ENCODE results near the gene CPT1A.

Gene CPT1A

DNA sequence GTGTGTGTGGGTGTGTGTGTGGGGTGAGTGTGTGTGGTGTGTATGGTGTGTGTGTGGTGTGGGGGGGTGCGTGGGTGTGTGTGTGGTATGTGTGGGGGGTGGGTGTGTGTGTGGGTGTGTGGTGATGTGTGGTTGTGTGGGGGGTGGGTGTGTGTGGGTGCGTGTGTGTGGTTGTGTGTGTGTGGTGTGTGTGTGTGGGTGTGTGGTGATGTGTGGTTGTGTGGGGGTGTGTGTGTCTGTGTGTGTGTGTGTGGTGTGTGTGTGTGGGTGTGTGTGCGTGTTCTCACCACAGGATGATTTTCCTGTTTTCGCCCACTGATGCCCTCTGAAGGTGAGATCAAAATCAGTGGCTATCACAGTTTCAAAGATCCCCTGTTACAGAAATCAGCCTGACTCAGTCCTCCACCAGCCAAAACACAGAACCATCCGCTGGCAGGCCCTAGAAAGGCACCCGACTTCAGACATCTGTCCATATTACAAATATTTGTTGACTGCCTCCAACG lies 24.7 kb downstream of the CPT1A start:
- H3K27ac ChIP-seq, result no peak overlapping the region; the same call in 1 of the 2 replicates

DNA sequence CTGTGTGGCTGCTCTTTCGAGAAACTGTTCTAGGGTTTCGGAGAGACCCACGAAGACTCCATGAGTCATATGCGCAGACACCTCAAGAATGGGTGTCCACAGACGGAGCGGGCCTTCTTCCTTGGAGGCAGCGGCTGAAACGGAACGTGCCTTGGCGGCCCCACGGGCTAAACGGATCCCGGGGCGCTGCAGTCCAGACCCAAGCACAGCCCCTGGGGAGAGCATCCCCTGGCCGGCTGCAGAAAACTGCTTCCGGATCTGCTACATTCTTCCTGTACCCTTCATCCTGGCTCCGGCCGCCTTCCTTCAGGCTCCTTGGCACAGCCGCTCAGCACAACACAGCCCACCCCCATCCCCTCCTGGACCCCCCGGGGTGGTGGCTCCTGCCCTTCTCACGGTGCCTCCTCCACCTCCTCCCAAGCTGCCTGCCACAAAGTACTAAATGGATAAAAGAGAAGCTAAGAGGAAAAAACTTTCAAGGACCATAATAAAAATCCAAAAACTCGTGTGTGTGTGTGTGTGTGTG lies 25.4 kb downstream of the CPT1A start:
- no peak overlapping the region; the same call in 1 of the 2 replicates for H3K27ac ChIP-seq
- TF ChIP-seq, protein P1, sequence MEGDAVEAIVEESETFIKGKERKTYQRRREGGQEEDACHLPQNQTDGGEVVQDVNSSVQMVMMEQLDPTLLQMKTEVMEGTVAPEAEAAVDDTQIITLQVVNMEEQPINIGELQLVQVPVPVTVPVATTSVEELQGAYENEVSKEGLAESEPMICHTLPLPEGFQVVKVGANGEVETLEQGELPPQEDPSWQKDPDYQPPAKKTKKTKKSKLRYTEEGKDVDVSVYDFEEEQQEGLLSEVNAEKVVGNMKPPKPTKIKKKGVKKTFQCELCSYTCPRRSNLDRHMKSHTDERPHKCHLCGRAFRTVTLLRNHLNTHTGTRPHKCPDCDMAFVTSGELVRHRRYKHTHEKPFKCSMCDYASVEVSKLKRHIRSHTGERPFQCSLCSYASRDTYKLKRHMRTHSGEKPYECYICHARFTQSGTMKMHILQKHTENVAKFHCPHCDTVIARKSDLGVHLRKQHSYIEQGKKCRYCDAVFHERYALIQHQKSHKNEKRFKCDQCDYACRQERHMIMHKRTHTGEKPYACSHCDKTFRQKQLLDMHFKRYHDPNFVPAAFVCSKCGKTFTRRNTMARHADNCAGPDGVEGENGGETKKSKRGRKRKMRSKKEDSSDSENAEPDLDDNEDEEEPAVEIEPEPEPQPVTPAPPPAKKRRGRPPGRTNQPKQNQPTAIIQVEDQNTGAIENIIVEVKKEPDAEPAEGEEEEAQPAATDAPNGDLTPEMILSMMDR (conservative IDR thresholded peaks at IDR 0.05), result no peak

More for the DNA sequence above, 24.7 kb downstream of the CPT1A start:
- TF ChIP-seq, protein P1 (conservative IDR thresholded peaks at IDR 0.05), result no peak

DNA sequence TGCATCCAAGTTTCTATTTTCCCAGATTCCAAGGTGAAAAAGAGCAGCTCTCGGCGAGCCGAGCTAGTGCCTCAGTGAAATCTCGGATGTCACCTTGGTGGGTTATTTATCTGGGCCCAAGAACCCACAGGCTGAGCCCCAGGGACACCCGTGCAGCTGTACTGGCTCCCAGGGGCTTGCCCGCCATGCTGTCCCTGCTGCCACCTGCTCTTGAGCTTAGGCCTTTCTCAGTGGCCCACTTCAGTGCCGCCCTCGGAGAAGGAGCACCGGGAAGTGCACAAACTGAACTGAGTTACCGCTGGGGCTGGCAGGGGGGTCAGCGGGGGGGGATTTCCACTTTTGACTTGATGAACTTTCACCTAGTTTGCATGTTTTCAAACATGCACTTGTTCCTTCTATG lies 27.9 kb downstream of the CPT1A start:
- TF ChIP-seq, protein P1 (conservative IDR thresholded peaks at IDR 0.05), result no peak
- H3K27ac ChIP-seq, result no peak overlapping the region

DNA sequence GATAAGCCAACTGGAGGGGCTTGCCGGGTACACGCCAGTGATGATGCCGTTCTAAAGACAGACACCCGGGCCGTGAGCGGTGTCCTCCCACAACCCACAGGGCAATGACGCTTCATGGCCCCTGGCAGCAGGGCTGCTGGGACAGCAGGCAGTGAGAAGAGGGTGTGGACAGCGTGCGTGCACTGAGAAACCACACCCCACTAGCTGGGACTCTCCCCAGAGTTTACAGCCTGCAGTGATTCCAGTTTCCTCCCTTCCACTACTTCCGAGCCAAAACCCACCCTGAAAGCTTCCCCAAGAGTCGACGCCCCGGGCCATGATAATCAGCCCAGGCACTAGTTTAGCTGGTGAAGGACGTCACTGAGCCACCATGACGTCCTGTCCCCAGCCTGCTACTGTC lies 29.2 kb downstream of the CPT1A start:
- TF ChIP-seq, protein P1 (conservative IDR thresholded peaks at IDR 0.05), result no peak
- no peak overlapping the region for H3K27ac ChIP-seq

DNA sequence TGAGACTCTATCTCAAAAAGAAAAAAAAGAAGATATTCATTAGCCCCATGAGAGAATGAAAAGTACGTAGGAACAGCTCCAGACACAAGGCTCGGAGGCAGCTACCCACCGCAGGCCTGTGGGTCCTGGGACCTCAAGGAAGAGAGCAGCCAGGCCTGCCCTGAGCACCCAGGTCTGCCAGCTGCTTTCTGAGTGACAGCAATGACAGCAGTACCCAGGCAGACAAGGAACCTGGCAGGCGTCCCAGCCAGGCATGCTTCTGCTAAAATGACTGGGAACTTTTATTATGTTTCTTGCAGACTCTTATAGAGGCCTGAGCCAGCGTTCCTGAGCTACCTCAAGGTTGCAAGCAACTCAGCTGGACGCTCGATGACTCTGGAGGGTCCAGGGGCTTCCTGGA lies 31.6 kb downstream of the CPT1A start:
- peak overlapping the region; percentile 59 for H3K27ac ChIP-seq
- TF ChIP-seq, protein P1 (conservative IDR thresholded peaks at IDR 0.05), result no peak

DNA sequence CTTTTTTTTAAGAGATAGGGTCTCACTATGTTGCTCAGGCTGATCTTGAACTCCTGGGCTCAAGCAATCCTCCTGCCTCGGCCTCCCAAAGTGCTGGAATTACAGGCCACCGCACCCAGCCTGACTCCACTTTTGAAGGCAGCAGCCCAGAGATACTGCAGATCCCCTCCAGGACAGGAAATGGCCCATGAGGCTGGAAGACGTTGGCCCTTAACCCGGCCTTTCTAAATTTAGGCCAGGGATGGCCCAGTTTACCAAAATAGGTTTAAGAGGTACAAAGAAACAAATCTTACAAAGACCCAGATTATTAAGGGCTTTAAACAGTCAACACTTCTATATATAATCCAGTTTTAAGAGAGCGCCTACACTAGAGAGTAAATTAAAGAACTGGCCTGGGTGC lies 32.2 kb downstream of the CPT1A start:
- H3K27ac ChIP-seq, result peak overlapping the region; percentile 59
- TF ChIP-seq, protein P1 (conservative IDR thresholded peaks at IDR 0.05), result no peak

DNA sequence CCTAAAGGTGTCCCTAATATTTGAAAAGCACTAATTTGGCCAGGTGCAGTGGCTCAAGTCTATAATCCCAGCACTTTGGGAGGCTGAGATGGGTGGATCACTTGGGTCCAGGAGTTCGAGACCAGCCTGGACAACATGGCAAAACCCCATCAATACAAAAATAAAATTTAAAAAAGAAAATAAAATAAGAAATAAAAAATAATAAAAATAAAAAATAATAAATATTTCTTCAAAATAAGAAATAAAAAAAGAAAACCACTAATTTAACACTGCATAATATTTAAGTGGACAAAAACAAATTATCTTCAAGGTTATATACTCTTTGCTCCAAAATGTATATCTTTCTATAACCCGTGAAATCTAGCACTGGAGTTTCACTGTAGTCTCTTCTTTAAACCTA lies 32.9 kb downstream of the CPT1A start:
- H3K27ac ChIP-seq, result no peak overlapping the region
- TF ChIP-seq, protein P1 (conservative IDR thresholded peaks at IDR 0.05), result no peak
